ENCODE results near the gene C1orf226.

The C1orf226 gene

DNA sequence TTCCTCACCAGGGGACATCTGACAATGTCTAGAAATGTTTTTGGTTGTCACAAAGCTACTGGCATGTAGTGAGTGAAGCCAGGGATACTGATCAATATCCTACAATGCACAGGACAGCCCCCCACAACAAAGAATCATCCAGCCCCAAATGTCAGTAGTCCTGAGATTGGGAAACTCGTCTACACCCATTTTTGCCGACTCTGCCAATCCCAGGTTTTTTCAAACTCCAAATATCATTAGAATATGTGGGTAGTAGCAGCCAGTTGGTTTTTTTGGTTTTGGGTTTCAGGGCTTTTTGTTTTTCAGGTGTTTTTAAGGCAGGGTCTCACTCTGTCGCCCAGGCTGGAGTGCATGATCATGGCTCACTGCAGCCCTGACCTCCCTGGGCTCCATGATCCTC, 10.8 kb upstream of the C1orf226 start:
- H3K27ac ChIP-seq (ENCODE audit: low read depth, low read length) = no peak overlapping the region
- H3K79me2 ChIP-seq (ENCODE audit: insufficient read depth, low read length) = no peaks in the 10 kb centered on the region
- no peak for TF ChIP-seq EZH2phosphoT487 (conservative IDR thresholded peaks at IDR 0.05; ENCODE audit: low read length)
- TF ChIP-seq, protein P1, sequence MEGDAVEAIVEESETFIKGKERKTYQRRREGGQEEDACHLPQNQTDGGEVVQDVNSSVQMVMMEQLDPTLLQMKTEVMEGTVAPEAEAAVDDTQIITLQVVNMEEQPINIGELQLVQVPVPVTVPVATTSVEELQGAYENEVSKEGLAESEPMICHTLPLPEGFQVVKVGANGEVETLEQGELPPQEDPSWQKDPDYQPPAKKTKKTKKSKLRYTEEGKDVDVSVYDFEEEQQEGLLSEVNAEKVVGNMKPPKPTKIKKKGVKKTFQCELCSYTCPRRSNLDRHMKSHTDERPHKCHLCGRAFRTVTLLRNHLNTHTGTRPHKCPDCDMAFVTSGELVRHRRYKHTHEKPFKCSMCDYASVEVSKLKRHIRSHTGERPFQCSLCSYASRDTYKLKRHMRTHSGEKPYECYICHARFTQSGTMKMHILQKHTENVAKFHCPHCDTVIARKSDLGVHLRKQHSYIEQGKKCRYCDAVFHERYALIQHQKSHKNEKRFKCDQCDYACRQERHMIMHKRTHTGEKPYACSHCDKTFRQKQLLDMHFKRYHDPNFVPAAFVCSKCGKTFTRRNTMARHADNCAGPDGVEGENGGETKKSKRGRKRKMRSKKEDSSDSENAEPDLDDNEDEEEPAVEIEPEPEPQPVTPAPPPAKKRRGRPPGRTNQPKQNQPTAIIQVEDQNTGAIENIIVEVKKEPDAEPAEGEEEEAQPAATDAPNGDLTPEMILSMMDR (IDR thresholded peaks at IDR 0.05; ENCODE audit: insufficient read depth, low read length, poor library complexity, severe bottlenecking) = no peak

DNA sequence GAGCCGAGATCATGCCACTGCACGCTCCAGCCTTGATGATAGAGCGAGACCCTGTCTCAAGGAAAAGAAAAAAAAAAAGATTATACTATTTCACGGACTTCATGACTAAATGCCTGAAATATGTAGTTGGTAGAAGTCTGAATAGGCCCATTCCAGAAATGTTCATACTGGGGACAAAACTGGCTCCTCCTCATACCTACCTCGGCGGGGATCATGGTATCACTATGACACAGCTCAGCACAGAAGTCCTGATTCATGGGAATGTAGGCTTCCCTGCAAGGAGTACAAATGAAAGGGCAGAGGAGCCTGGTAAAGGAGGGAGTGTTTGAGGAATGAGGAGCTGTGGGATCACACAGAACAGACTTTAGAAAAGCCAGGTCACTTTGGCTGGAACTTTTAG, 9.9 kb upstream of the C1orf226 start:
- H3K4me3 ChIP-seq (ENCODE audit: insufficient read depth, low read length, poor library complexity, severe bottlenecking) = no peak overlapping the region
- no peak overlapping the region for H3K27ac ChIP-seq (ENCODE audit: low read depth, low read length)
- no peak overlapping the region for H3K9ac ChIP-seq (ENCODE audit: low read length)
- H3K36me3 ChIP-seq (ENCODE audit: low read length) = no peaks in the 10 kb centered on the region
- no peaks in the 10 kb centered on the region for H3K27me3 ChIP-seq (ENCODE audit: low read length)
- no peak overlapping the region for H2AFZ ChIP-seq (ENCODE audit: low read depth, low read length, severe bottlenecking)
- no peaks in the 10 kb centered on the region for H3K9me2 ChIP-seq (replicated peaks; ENCODE audit: insufficient read depth, low read length)
- no peaks in the 10 kb centered on the region for H3K9me3 ChIP-seq (ENCODE audit: insufficient read depth, low read length)
- H3F3A ChIP-seq (ENCODE audit: insufficient read depth) = no peaks in the 10 kb centered on the region
- H4K20me1 ChIP-seq (ENCODE audit: low read depth, low read length) = no peaks in the 10 kb centered on the region
- TF ChIP-seq, protein P1 (IDR thresholded peaks at IDR 0.05; ENCODE audit: insufficient read depth, low read length, poor library complexity, severe bottlenecking) = no peak
- TF ChIP-seq EZH2phosphoT487 (conservative IDR thresholded peaks at IDR 0.05; ENCODE audit: low read length) = no peak
- no peak overlapping the region for H3K4me2 ChIP-seq (ENCODE audit: low read depth, low read length, poor library complexity, severe bottlenecking)
- no peaks in the 10 kb centered on the region for H3K79me2 ChIP-seq (ENCODE audit: insufficient read depth, low read length)

More for the DNA sequence above, 10.8 kb upstream of the C1orf226 start:
- H3K36me3 ChIP-seq (ENCODE audit: low read length) = no peaks in the 10 kb centered on the region
- no peak overlapping the region for H3K4me3 ChIP-seq (ENCODE audit: insufficient read depth, low read length, poor library complexity, severe bottlenecking)
- H3F3A ChIP-seq (ENCODE audit: insufficient read depth) = no peaks in the 10 kb centered on the region
- no peak overlapping the region for H2AFZ ChIP-seq (ENCODE audit: low read depth, low read length, severe bottlenecking)
- no peak overlapping the region for H3K9ac ChIP-seq (ENCODE audit: low read length)
- H3K9me3 ChIP-seq (ENCODE audit: insufficient read depth, low read length) = no peaks in the 10 kb centered on the region
- no peak overlapping the region for H3K4me2 ChIP-seq (ENCODE audit: low read depth, low read length, poor library complexity, severe bottlenecking)
- no peaks in the 10 kb centered on the region for H4K20me1 ChIP-seq (ENCODE audit: low read depth, low read length)
- no peaks in the 10 kb centered on the region for H3K27me3 ChIP-seq (ENCODE audit: low read length)
- no peaks in the 10 kb centered on the region for H3K9me2 ChIP-seq (replicated peaks; ENCODE audit: insufficient read depth, low read length)

- H3K4me2 ChIP-seq (ENCODE audit: low read depth, low read length, poor library complexity, severe bottlenecking) = no peak overlapping the region
- H3K79me2 ChIP-seq (ENCODE audit: insufficient read depth, low read length) = no peaks in the 10 kb centered on the region
- H3K27ac ChIP-seq (ENCODE audit: low read depth, low read length) = no peak overlapping the region
- TF ChIP-seq, protein P1 (IDR thresholded peaks at IDR 0.05; ENCODE audit: insufficient read depth, low read length, poor library complexity, severe bottlenecking) = no peak
- TF ChIP-seq EZH2phosphoT487 (conservative IDR thresholded peaks at IDR 0.05; ENCODE audit: low read length) = no peak
- no peak overlapping the region for H3K4me3 ChIP-seq (ENCODE audit: insufficient read depth, low read length, poor library complexity, severe bottlenecking)
- no peaks in the 10 kb centered on the region for H3K9me2 ChIP-seq (replicated peaks; ENCODE audit: insufficient read depth, low read length)
- no peaks in the 10 kb centered on the region for H3K36me3 ChIP-seq (ENCODE audit: low read length)
- H2AFZ ChIP-seq (ENCODE audit: low read depth, low read length, severe bottlenecking) = no peak overlapping the region
- no peaks in the 10 kb centered on the region for H3F3A ChIP-seq (ENCODE audit: insufficient read depth)
- H3K9me3 ChIP-seq (ENCODE audit: insufficient read depth, low read length) = no peaks in the 10 kb centered on the region
- H3K27me3 ChIP-seq (ENCODE audit: low read length) = no peaks in the 10 kb centered on the region
- no peak overlapping the region for H3K9ac ChIP-seq (ENCODE audit: low read length)
- H4K20me1 ChIP-seq (ENCODE audit: low read depth, low read length) = no peaks in the 10 kb centered on the region
These were observed 9.1 kb upstream of the C1orf226 start for GRCh38 chr1:162372159-162373071.

All from SU-DHL-6 (cell line).